Esophagus muscularis mucosa (tissue), 4 donors: ENCODE results near the gene AGMAT. TPM values are rescaled to one million over a fixed set of nuclear protein-coding genes. Genes with fewer than 3 reads are reported as not detected.

Experiments
- DNase-seq: peaks from one replicate; pipeline ENCODE4 v3.0.0-alpha.2; 2017; ENCODE audit errors: extremely low spot score
- H3K27ac ChIP-seq, 4 donors: fragments of 200-600 bp; sonication (generic); replicated peaks in 1 of 4; 1 replicate in 3 of 4; 2 replicates in 1 of 4; pipeline ENCODE4 v1.5.1; 2016 to 2019; ENCODE audit warnings: mild to moderate bottlenecking in 1 of 4
- H3K27me3 ChIP-seq, 4 donors: fragments of 200-600 bp; sonication (generic); one replicate each; pipeline versions ENCODE4 v1.5.1 to v1.6.0; 2016 to 2019
- H3K36me3 ChIP-seq, 4 donors: fragments of 200-600 bp; sonication (generic); one replicate each; pipeline ENCODE4 v1.5.1; 2016 to 2019
- H3K4me1 ChIP-seq, 4 donors: fragments of 200-600 bp; sonication (generic); one replicate each; pipeline ENCODE4 v1.5.1; 2016 to 2019
- H3K4me3 ChIP-seq, 4 donors: fragments of 200-600 bp; sonication (generic); 1 replicate in 2 of 4; 2 replicates in 2 of 4; pipeline ENCODE4 v1.5.1; 2016 to 2019; ENCODE audit warnings: mild to moderate bottlenecking in 4 of 4, moderate library complexity in 1 of 4
- H3K9me3 ChIP-seq, 4 donors: fragments of 200-600 bp; sonication (generic); 1 replicate in 3 of 4; 2 replicates in 1 of 4; pipeline ENCODE4 v1.5.1; 2016 to 2019
- EP300 ChIP-seq: sonication (generic); formaldehyde crosslinking; IDR thresholded peaks from one replicate; pipeline ENCODE4 v1.6.1; 2017; ENCODE audit warnings: antibody characterized with exemption
- POLR2A ChIP-seq: fragments of 450-650 bp; IDR thresholded peaks from one replicate; pipeline ENCODE4 v1.6.1; 2017; ENCODE audit warnings: antibody characterized with exemption, moderate library complexity, mild to moderate bottlenecking, low read depth
- POLR2AphosphoS5 ChIP-seq, 2 donors: sonication (generic); formaldehyde crosslinking; IDR thresholded peaks; one replicate each; pipeline ENCODE4 v1.6.1; 2017; ENCODE audit warnings: antibody characterized with exemption in 2 of 2
- WGBS: methylation state at CpG from one replicate; pipeline ENCODE4 v1.1.5; 2018; 5-methylcytosine and 5-hydroxymethylcytosine counted together
- intact Hi-C: fragments of 100-400 bp; cut with DNase I; formaldehyde crosslinking; loops from one replicate; pipeline ENCODE4 v1.15.1; 2023
- total RNA-seq, 4 donors: library from RNA; depleted of rRNA; stranded (reverse); fragments of >200 nt; gene quantifications; one replicate each; pipeline versions ENCODE4 v1.1.0 to v1.2.1, GENCODE V29; 2016
- TF ChIP-seq, protein P1 (sequence below), 3 experiments: fragments of 200-600 bp in 2 of 3; fragments of 450-650 bp in 1 of 3; sonication (generic) in 2 of 3; IDR thresholded peaks; one replicate each; pipeline ENCODE4 v1.5.1; 2017 to 2019; ENCODE audit warnings: antibody characterized with exemption in 3 of 3, mild to moderate bottlenecking in 2 of 3, moderate library complexity in 1 of 3

The AGMAT gene
- total RNA-seq, 4 donors from 2014 or later = not detected

DNA sequence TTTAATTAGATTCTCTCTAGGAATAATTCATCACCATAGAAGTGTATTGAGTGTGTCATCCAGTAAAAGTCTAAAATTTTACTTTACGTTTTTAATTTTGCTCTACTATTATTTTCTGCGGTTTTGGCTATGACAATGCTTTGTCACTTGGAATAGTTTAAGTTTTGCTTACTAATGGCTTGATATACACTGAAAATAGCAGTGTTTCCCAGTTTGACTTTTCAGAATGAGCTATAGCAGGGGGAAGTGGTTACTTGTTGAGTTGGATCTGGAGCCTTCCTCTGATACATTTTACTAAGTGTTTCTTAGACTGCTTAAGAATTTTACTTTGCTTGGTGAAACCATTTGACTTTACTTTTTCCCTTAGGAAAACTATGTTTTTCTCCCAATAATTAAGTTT lies 53.2 kb downstream of the AGMAT start:
- no peaks in the 10 kb centered on the region for H3K27me3 ChIP-seq
- H3K36me3 ChIP-seq = peaks cover 20 to 45% (median 39%) of the 10 kb centered on the region in 4 donors
- no peak for DNase-seq
- H3K27ac ChIP-seq = no peak overlapping the region
- H3K9me3 ChIP-seq = no peaks in the 10 kb centered on the region
- H3K4me1 ChIP-seq = peaks cover 7 to 15% (median 14%) of the 10 kb centered on the region in 4 donors
- no peak overlapping the region for H3K4me3 ChIP-seq
- TF ChIP-seq POLR2A (no peak), POLR2AphosphoS5 (IDR thresholded peaks at IDR 0.05) (no peak), EP300 (no peak)
- TF ChIP-seq, protein P1, sequence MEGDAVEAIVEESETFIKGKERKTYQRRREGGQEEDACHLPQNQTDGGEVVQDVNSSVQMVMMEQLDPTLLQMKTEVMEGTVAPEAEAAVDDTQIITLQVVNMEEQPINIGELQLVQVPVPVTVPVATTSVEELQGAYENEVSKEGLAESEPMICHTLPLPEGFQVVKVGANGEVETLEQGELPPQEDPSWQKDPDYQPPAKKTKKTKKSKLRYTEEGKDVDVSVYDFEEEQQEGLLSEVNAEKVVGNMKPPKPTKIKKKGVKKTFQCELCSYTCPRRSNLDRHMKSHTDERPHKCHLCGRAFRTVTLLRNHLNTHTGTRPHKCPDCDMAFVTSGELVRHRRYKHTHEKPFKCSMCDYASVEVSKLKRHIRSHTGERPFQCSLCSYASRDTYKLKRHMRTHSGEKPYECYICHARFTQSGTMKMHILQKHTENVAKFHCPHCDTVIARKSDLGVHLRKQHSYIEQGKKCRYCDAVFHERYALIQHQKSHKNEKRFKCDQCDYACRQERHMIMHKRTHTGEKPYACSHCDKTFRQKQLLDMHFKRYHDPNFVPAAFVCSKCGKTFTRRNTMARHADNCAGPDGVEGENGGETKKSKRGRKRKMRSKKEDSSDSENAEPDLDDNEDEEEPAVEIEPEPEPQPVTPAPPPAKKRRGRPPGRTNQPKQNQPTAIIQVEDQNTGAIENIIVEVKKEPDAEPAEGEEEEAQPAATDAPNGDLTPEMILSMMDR (IDR thresholded peaks at IDR 0.05) = no peak
- intact Hi-C loops = no loop called here
- 82% methylated on average over 2 of the region's 2 CpGs for WGBS

DNA sequence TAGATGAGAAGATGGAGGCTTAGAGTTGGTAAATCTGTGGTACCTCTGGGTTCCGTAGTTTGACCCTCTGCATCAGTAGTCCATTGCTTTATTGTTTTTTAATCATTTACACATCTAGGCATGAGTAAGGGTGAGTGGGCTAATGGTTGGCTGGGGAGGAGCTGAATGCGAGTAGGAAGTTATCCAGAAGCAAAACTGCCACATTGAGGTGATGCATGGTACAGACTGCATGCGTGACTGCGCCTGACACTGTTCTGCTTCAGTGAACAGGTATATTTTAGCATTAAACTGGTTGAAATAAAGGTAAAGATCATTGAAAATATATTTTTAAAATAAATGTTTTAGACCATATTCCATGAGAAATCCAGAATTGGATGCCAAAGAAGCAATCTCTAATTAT lies 53.8 kb downstream of the AGMAT start:
- Histone ChIP-seq H3K27me3 (no peaks in the 10 kb centered on the region), H3K36me3 (peaks cover 16 to 38% (median 32%) of the 10 kb centered on the region in 4 donors), H3K4me1 (peaks cover 9 to 19% (median 18%) of the 10 kb centered on the region in 4 donors), H3K4me3 (no peak overlapping the region), H3K9me3 (no peaks in the 10 kb centered on the region), H3K27ac (no peak overlapping the region)
- 96% methylated on average over 4 of the region's 4 CpGs for WGBS
- no peak for DNase-seq
- TF ChIP-seq, protein P1 (IDR thresholded peaks at IDR 0.05) = no peak
- no peak for TF ChIP-seq EP300
- TF ChIP-seq POLR2AphosphoS5 (IDR thresholded peaks at IDR 0.05) = no peak
- TF ChIP-seq POLR2A = no peak
- intact Hi-C loops = no loop called here

DNA sequence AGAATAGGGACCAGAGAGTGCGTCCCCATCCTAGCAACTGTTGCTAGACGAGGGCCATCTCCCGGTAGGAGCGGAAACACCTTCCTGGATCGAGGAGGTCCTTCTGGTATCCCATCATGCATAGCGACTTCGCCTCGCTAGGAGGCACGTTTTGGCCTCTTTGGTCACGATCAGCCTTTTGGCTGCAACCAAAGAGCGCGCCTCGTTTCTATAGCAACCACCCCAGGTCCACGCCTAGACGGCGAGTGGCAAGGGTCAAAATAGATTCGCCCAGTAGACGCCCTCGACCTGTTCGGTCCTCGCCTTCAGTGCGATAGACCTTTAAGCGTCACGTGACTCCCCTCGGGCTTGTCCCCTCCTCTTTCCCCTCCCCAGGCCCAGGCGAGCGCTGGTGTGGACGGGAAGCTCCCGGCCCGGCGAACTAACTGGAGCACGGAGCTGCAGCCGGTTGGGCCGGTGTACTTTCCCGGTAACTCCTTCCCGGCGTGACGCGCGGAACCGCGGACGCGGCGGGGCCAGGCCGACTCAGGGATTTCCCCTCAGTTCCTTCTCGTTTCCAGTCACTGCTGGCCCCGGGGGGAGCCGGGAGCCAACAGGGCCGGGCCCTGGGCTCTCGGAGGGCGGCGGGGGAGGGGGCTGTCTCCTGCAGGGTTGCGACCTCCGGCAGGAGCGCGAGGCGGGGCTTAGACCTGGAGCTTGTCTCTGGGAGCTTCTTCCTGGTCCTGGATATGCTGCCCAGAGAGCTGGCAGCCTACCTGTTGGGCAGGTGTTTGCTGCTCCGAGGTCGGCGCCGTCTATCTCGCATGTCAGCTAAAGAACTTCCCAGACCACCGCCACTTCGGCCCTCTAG lies 58.1 kb downstream of the AGMAT start, which contains the start of gene DNAJC16:
DNAJC16 (plus strand) TSS at position 359 of the 850 bp plus-strand sequence. CDS start 2,258 bp downstream, outside the sequence.
- peak; percentile 100 for DNase-seq
- peaks cover 26 to 42% (median 41%) of the 10 kb centered on the region in 4 donors for H3K4me1 ChIP-seq
- H3K27ac ChIP-seq = peak within 1 kb of the TSS; percentile 92 to 97 (median 96)
- no peaks in the 10 kb centered on the region for H3K9me3 ChIP-seq
- no peak for TF ChIP-seq EP300
- peak; percentile 93 to 100 for TF ChIP-seq POLR2AphosphoS5 (IDR thresholded peaks at IDR 0.05)
- peak; percentile 60 for TF ChIP-seq POLR2A
- TF ChIP-seq, protein P1 (IDR thresholded peaks at IDR 0.05) = peak in 2 of 3 experiments; percentile 19 to 24
- H3K36me3 ChIP-seq = peaks cover 0 to 15% (median 11%) of the 10 kb centered on the region in 4 donors
- 0% methylated on average over 19 of the region's 65 CpGs for WGBS
- intact Hi-C loops = loop anchor here (5.0 kb wide), 1 partner anchor 91 kb away; the partner anchor contains the start of gene DDI2
- no peaks in the 10 kb centered on the region for H3K27me3 ChIP-seq
- peak within 1 kb of the TSS; percentile 90 to 97 (median 94) for H3K4me3 ChIP-seq

DNA sequence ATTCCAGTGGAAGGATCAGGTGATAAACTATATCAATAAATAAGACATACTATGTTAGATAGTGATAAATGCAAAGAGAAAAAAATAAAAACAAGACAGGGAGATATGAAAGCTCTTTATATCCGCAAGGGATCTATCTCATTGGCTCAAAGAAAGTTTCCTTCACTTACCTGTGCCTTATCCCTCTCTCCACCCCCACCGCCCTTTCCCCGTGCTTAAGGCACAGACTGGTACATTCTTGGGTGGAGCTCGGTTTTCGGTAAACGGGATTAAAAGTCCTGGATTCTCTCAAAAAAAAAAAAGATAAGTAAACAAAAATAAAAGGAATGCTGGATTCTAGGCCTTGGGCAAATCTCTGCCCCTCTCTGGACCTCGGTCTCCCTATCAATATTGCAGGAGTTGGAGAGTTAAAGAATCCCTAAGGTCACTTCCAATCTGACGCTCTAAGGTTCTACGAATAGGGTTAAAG lies 58.8 kb downstream of the AGMAT start:
- intact Hi-C loops = loop anchor here (5.0 kb wide), 1 partner anchor 91 kb away; the partner anchor contains the start of gene DDI2
- H3K4me3 ChIP-seq = peak overlapping the region; percentile 90 to 97 (median 94)
- TF ChIP-seq EP300 (no peak), POLR2AphosphoS5 (IDR thresholded peaks at IDR 0.05) (no peak)
- no peaks in the 10 kb centered on the region for H3K9me3 ChIP-seq
- WGBS = 11% methylated on average over 9 of the region's 9 CpGs
- peaks cover 0 to 11% (median 9%) of the 10 kb centered on the region in 4 donors for H3K36me3 ChIP-seq
- DNase-seq = no peak
- no peaks in the 10 kb centered on the region for H3K27me3 ChIP-seq
- peaks cover 26 to 42% (median 41%) of the 10 kb centered on the region in 4 donors for H3K4me1 ChIP-seq
- H3K27ac ChIP-seq = peak overlapping the region; percentile 92 to 97 (median 96)
